CD4-positive, alpha-beta T cell treated with Interleukin-21 for 1 hour (primary cell): ENCODE measurements around the gene SECTM1.

Experiments
- DNase-seq: peaks from one replicate; pipeline ENCODE4 v3.0.0-alpha.2; 2020

SECTM1 gene

GRCh38 chr17:82277851-82278250 lies 55.7 kb downstream of the SECTM1 start:
- no peak for DNase-seq

- no peak for DNase-seq
These were observed 56.6 kb downstream of the SECTM1 start for GRCh38 chr17:82276938-82277337.

DNA sequence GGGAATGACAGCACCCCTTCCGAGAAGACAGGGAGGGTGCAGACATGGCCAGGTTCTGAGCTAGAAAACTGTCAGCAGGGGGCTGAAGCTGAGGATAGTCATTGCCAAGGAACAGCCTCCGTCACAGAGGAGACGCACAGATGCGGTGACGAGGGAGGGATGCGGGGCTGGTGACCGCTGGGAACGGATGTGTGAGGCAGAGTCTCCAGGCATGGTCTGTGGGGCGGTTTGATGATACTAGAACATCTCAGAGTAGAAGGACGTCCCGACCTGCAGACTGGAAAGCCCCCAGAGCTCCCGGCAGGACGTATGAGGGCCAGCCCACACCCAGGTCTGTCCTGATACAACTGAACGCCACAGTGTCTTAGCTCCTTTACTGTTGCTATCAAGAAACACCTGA lies 58.2 kb downstream of the SECTM1 start:
- DNase-seq: no peak

GRCh38 chr17:82274134-82275020 lies 59.2 kb downstream of the SECTM1 start:
- DNase-seq: no peak

GRCh38 chr17:82273327-82274133 lies 60.0 kb downstream of the SECTM1 start, which contains the start of gene CSNK1D:
Gene CSNK1D (minus strand): TSS chr17:82273700. CDS start chr17:82273381, 319 bp downstream.
- DNase-seq: peak; percentile 91

DNA sequence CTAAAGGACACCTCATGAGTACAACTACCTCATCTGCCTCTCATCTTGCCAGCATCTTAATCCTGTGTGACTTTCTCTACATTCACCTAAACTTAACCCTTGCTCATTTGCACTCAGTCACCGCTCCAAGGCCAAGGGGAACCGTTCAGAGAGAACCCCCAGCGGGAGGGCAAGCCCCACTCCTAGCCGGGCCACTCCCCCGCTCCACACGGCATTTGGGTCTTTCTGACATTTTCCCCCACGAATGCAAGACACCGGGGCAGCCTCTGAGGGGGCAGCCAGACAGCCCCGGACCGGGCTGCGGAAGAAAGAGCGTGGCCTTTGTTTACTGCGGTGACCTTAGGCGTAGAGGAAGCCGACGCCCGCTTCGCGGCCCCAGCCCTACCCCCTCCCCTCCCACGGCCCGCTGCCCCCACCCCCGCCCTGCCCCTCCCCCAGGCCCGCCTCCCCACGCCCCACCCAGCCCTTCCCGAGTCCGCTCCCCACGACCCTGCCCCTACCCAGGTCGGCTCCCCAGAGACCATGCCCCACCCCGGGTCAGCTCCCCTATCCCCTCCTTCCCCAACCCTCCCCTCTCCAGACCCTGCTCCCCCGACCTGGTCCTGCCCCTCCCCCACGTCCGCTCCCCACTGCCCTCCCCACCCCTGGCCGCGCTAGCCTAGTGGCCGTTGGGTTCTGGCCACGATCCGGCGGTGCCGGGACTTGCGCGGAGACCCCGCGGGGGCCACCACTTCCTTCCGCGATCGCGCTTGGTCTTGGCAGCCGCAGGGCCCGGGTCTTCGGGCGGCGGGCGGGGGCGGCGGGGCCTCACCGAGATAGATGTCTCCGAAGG lies 60.9 kb downstream of the SECTM1 start:
- peak; percentile 57 for DNase-seq

DNA sequence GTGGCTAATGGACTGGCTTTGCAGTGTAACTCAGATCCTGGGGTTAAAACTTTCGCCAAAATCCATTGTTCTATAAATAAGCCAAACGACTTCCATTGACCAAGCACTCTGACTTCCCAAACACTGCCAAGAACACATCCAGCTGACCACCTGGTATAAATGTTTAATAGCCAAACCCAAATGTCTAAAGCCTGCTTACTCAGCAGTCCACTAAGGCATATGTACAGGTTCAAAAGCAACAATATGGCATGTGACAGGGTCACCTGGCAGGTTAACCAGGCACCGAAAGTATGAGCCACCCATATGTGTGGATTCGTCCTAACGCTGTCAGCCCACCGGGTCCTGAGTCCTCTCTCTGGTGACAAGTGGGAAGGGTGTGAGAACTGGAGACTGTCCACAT lies 62.2 kb downstream of the SECTM1 start:
- no peak for DNase-seq
